Measurements from ENCODE around the gene FMNL2. TPM values are rescaled to one million over a fixed set of nuclear protein-coding genes. Genes with fewer than 3 reads are reported as not detected.

Gene FMNL2
- total RNA-seq, 1 experiment from 2014 or later = 38.2 TPM

GRCh38 chr2:152421521-152422370 lies 86.8 kb downstream of the FMNL2 start:
- intact Hi-C loops (cut with micrococcal nuclease; ENCODE audit: unreplicated experiment) = no loop called here
- peak overlapping the region; percentile 64 for H3K27ac Mint-ChIP-seq (ENCODE audit: unreplicated experiment)
- TF ChIP-seq CTCF (IDR thresholded peaks at IDR 0.05; ENCODE audit: insufficient read depth in 1 of 2, low read depth in 1 of 2, low read length in 1 of 2, severe bottlenecking in 1 of 2, unreplicated experiment in 1 of 2) = no peak
- H3K4me1 ChIP-seq = peaks cover 15% of the 10 kb centered on the region
- H3K9me3 Mint-ChIP-seq (ENCODE audit: unreplicated experiment) = no peaks in the 10 kb centered on the region
- no peaks in the 10 kb centered on the region for H3K27me3 ChIP-seq (replicated peaks; ENCODE audit: control insufficient read depth, insufficient read depth, low read length)
- ChIA-PET CTCF (interaction anchor here (1.3 kb wide), 1 partner anchor 246 kb away, joined by 4 read pairs; no protein-coding TSS in a partner anchor), POLR2A (no interaction called here)
- no TSS peak for BruUV-seq (replicated peaks)
- H3K27me3 Mint-ChIP-seq (ENCODE audit: insufficient read depth, unreplicated experiment) = no peaks in the 10 kb centered on the region
- H3K36me3 Mint-ChIP-seq (ENCODE audit: insufficient read depth, unreplicated experiment) = peaks cover 5% of the 10 kb centered on the region
- peak; percentile 48 to 56 for DNase-seq
- H3K4me3 Mint-ChIP-seq (ENCODE audit: unreplicated experiment) = no peak overlapping the region
- H3K4me1 Mint-ChIP-seq (ENCODE audit: low read depth, unreplicated experiment) = peaks cover 14% of the 10 kb centered on the region
- H3K9me3 ChIP-seq = no peaks in the 10 kb centered on the region
- no peak overlapping the region for H3K4me3 ChIP-seq (ENCODE audit: low read depth, low read length)
- H3K36me3 ChIP-seq (ENCODE audit: control insufficient read depth, insufficient read depth, low read length) = no peaks in the 10 kb centered on the region

- ChIA-PET CTCF (no interaction called here), POLR2A (no interaction called here)
- H3K4me1 ChIP-seq = peaks cover 15% of the 10 kb centered on the region
- no peak overlapping the region for H3K4me3 ChIP-seq (ENCODE audit: low read depth, low read length)
- TF ChIP-seq CTCF (IDR thresholded peaks at IDR 0.05; ENCODE audit: insufficient read depth in 1 of 2, low read depth in 1 of 2, low read length in 1 of 2, severe bottlenecking in 1 of 2, unreplicated experiment in 1 of 2) = no peak
- Mint-ChIP-seq H3K4me1 (ENCODE audit: low read depth, unreplicated experiment) (peaks cover 14% of the 10 kb centered on the region), H3K4me3 (ENCODE audit: unreplicated experiment) (no peak overlapping the region), H3K36me3 (ENCODE audit: insufficient read depth, unreplicated experiment) (peaks cover 5% of the 10 kb centered on the region), H3K27ac (ENCODE audit: unreplicated experiment) (no peak overlapping the region), H3K27me3 (ENCODE audit: insufficient read depth, unreplicated experiment) (no peaks in the 10 kb centered on the region), H3K9me3 (ENCODE audit: unreplicated experiment) (no peaks in the 10 kb centered on the region)
- no TSS peak for BruUV-seq (replicated peaks)
- intact Hi-C loops (cut with micrococcal nuclease; ENCODE audit: unreplicated experiment) = no loop called here
- no peaks in the 10 kb centered on the region for H3K9me3 ChIP-seq
- H3K27me3 ChIP-seq (replicated peaks; ENCODE audit: control insufficient read depth, insufficient read depth, low read length) = no peaks in the 10 kb centered on the region
- DNase-seq = no peak
- H3K36me3 ChIP-seq (ENCODE audit: control insufficient read depth, insufficient read depth, low read length) = no peaks in the 10 kb centered on the region
Measured at GRCh38 chr2:152423684-152424083, 88.7 kb downstream of the FMNL2 start.

- Mint-ChIP-seq H3K27me3 (ENCODE audit: insufficient read depth, unreplicated experiment) (no peaks in the 10 kb centered on the region), H3K4me3 (ENCODE audit: unreplicated experiment) (no peak overlapping the region), H3K9me3 (ENCODE audit: unreplicated experiment) (no peaks in the 10 kb centered on the region), H3K36me3 (ENCODE audit: insufficient read depth, unreplicated experiment) (peaks cover 5% of the 10 kb centered on the region), H3K4me1 (ENCODE audit: low read depth, unreplicated experiment) (peaks cover 14% of the 10 kb centered on the region), H3K27ac (ENCODE audit: unreplicated experiment) (no peak overlapping the region)
- TF ChIP-seq CTCF (IDR thresholded peaks at IDR 0.05; ENCODE audit: insufficient read depth in 1 of 2, low read depth in 1 of 2, low read length in 1 of 2, severe bottlenecking in 1 of 2, unreplicated experiment in 1 of 2) = no peak
- ChIA-PET CTCF (no interaction called here), POLR2A (no interaction called here)
- no peak for DNase-seq
- intact Hi-C loops (cut with micrococcal nuclease; ENCODE audit: unreplicated experiment) = no loop called here
- peaks cover 12% of the 10 kb centered on the region for H3K4me1 ChIP-seq
- H3K4me3 ChIP-seq (ENCODE audit: low read depth, low read length) = no peak overlapping the region
- no peaks in the 10 kb centered on the region for H3K36me3 ChIP-seq (ENCODE audit: control insufficient read depth, insufficient read depth, low read length)
- H3K27me3 ChIP-seq (replicated peaks; ENCODE audit: control insufficient read depth, insufficient read depth, low read length) = no peaks in the 10 kb centered on the region
- no TSS peak for BruUV-seq (replicated peaks)
- no peaks in the 10 kb centered on the region for H3K9me3 ChIP-seq
Measured at GRCh38 chr2:152425765-152426727, 91.1 kb downstream of the FMNL2 start.
